ENCODE data around the gene MGAM2.

MGAM2 gene

GRCh38 chr7:142120524-142120923 is 9.0 kb downstream of the MGAM2 start:
- no peak for DNase-seq (ENCODE audit: low read depth in 4 of 4, low spot score in 1 of 4)

GRCh38 chr7:142123184-142123583 is 11.7 kb downstream of the MGAM2 start:
- DNase-seq (ENCODE audit: low read depth in 4 of 4, low spot score in 1 of 4), result no peak

- DNase-seq (ENCODE audit: low read depth in 4 of 4, low spot score in 1 of 4), result no peak
Measured at GRCh38 chr7:142125256-142125955, 13.9 kb downstream of the MGAM2 start.

GRCh38 chr7:142130267-142130666 is 18.7 kb downstream of the MGAM2 start:
- no peak for DNase-seq (ENCODE audit: low read depth in 4 of 4, low spot score in 1 of 4)

- DNase-seq (ENCODE audit: low read depth in 4 of 4, low spot score in 1 of 4), result no peak
Measured at GRCh38 chr7:142131439-142132185, 20.1 kb downstream of the MGAM2 start.

- DNase-seq (ENCODE audit: low read depth in 4 of 4, low spot score in 1 of 4), result no peak
Measured at GRCh38 chr7:142133731-142134148, 22.2 kb downstream of the MGAM2 start.

GRCh38 chr7:142134909-142135308 is 23.4 kb downstream of the MGAM2 start:
- no peak for DNase-seq (ENCODE audit: low read depth in 4 of 4, low spot score in 1 of 4)

GRCh38 chr7:142138996-142139395 is 27.5 kb downstream of the MGAM2 start:
- no peak for DNase-seq (ENCODE audit: low read depth in 4 of 4, low spot score in 1 of 4)

- no peak for DNase-seq (ENCODE audit: low read depth in 4 of 4, low spot score in 1 of 4)
Measured at GRCh38 chr7:142139597-142140400, 28.3 kb downstream of the MGAM2 start.

- DNase-seq (ENCODE audit: low read depth in 4 of 4, low spot score in 1 of 4), result no peak
Measured at GRCh38 chr7:142140401-142140959, 29.0 kb downstream of the MGAM2 start.

- no peak for DNase-seq (ENCODE audit: low read depth in 4 of 4, low spot score in 1 of 4)
Measured at GRCh38 chr7:142142702-142143101, 31.2 kb downstream of the MGAM2 start.

- DNase-seq (ENCODE audit: low read depth in 4 of 4, low spot score in 1 of 4), result no peak
Measured at GRCh38 chr7:142146124-142146523, 34.6 kb downstream of the MGAM2 start.

- DNase-seq (ENCODE audit: low read depth in 4 of 4, low spot score in 1 of 4), result no peak
Measured at GRCh38 chr7:142150356-142150755, 38.8 kb downstream of the MGAM2 start.

GRCh38 chr7:142150869-142151268 is 39.4 kb downstream of the MGAM2 start:
- no peak for DNase-seq (ENCODE audit: low read depth in 4 of 4, low spot score in 1 of 4)

GRCh38 chr7:142152076-142152475 is 40.6 kb downstream of the MGAM2 start:
- no peak for DNase-seq (ENCODE audit: low read depth in 4 of 4, low spot score in 1 of 4)

GRCh38 chr7:142153400-142153799 is 41.9 kb downstream of the MGAM2 start:
- no peak for DNase-seq (ENCODE audit: low read depth in 4 of 4, low spot score in 1 of 4)

GRCh38 chr7:142158736-142159496 is 47.4 kb downstream of the MGAM2 start:
- DNase-seq (ENCODE audit: low read depth in 4 of 4, low spot score in 1 of 4), result no peak

GRCh38 chr7:142161921-142162320 is 50.4 kb downstream of the MGAM2 start:
- DNase-seq (ENCODE audit: low read depth in 4 of 4, low spot score in 1 of 4), result no peak

- no peak for DNase-seq (ENCODE audit: low read depth in 4 of 4, low spot score in 1 of 4)
Measured at GRCh38 chr7:142168746-142169145, 57.2 kb downstream of the MGAM2 start.

- no peak for DNase-seq (ENCODE audit: low read depth in 4 of 4, low spot score in 1 of 4)
Measured at GRCh38 chr7:142172932-142173331, 61.4 kb downstream of the MGAM2 start.

GRCh38 chr7:142174441-142174840 is 62.9 kb downstream of the MGAM2 start:
- no peak for DNase-seq (ENCODE audit: low read depth in 4 of 4, low spot score in 1 of 4)
